Tibial nerve (tissue), 3 donors: ENCODE measurements around the gene ZNF207.

Source experiments
- CTCF ChIP-seq, 5 experiments: fragments of 200-600 bp in 3 of 5; fragments of 450-650 bp in 2 of 5; sonication (generic) in 3 of 5; IDR thresholded peaks; one replicate each; pipeline ENCODE4 v1.5.1; 2016 to 2019; ENCODE audit warnings: antibody characterized with exemption in 5 of 5, mild to moderate bottlenecking in 3 of 5, moderate library complexity in 2 of 5
- POLR2A ChIP-seq, 2 donors: fragments of 450-650 bp; IDR thresholded peaks; one replicate each; pipeline ENCODE4 v1.6.1; 2017; ENCODE audit warnings: antibody characterized with exemption in 2 of 2, mild to moderate bottlenecking in 2 of 2, moderate library complexity in 2 of 2

- TF ChIP-seq POLR2A (IDR thresholded peaks at IDR 0.05) (no peak), CTCF (IDR thresholded peaks at IDR 0.05) (no peak)
Measured at GRCh38 chr17:32356378-32356743, 6.4 kb downstream of the ZNF207 start.
